Endothelial cell of umbilical vein (primary cell): ENCODE measurements around the gene HS3ST3A1. TPM values are rescaled to one million over a fixed set of nuclear protein-coding genes. Genes with fewer than 3 reads are reported as not detected.

Experiments
- BruUV-seq: library from RNA; stranded (reverse); fragments of 400-500 nt; replicated peaks from 2 replicates; lab custom pipeline; 2021; lab: Mats Ljungman, UMichigan
- CTCF ChIA-PET: fragments of 300-600, 350-600 bp; sonication (Branson Sonifier 250); formaldehyde crosslinking; loops from one replicate; lab custom pipeline; 2021; ENCODE audit warnings: antibody characterized with exemption, inconsistent platforms; lab: Charles Lee
- POLR2A ChIA-PET: fragments of 300-600, 350-600 bp; sonication (Branson Sonifier 250); formaldehyde crosslinking; loops from one replicate; lab custom pipeline; 2021; ENCODE audit warnings: antibody characterized with exemption, inconsistent platforms; lab: Charles Lee
- DNase-seq: peaks from one replicate; pipeline ENCODE4 v3.0.0-alpha.2; 2011; ENCODE audit warnings: low read depth, low spot score
- FAIRE-seq: peaks from 2 replicates; lab custom pipeline; 2011; peaks lifted over from hg19 to GRCh38; lab: Jason Lieb, UNC
- H2AFZ ChIP-seq: 2 replicates; pipeline ENCODE4 v1.6.0; 2012; ENCODE audit warnings: low read depth, low read length, control low read depth, inconsistent platforms
- H3K27ac ChIP-seq: 2 replicates; pipeline ENCODE4 v1.5.1; 2011; ENCODE audit warnings: low read depth, mild to moderate bottlenecking, control low read depth, low read length, moderate library complexity; ENCODE audit not compliant: insufficient read depth
- H3K27me3 ChIP-seq, 2 experiments: 2 replicates each; pipeline versions ENCODE4 v1.6.0 to v1.6.1; 2011; ENCODE audit warnings: low read length in 2 of 2, mixed read lengths in 1 of 2; ENCODE audit not compliant: control insufficient read depth in 2 of 2, insufficient read depth in 2 of 2
- H3K36me3 ChIP-seq, 2 experiments: 2 replicates in 1 of 2; 3 replicates in 1 of 2; pipeline ENCODE4 v1.5.1; 2011; ENCODE audit warnings: low read length in 2 of 2, mild to moderate bottlenecking in 1 of 2, moderate library complexity in 1 of 2; ENCODE audit not compliant: control insufficient read depth in 2 of 2, insufficient read depth in 2 of 2; ENCODE audit errors: extremely low read depth in 1 of 2
- H3K4me1 ChIP-seq: 3 replicates; pipeline ENCODE4 v1.5.1; 2011; ENCODE audit warnings: mild to moderate bottlenecking, low read length; ENCODE audit not compliant: control insufficient read depth, insufficient read depth; ENCODE audit errors: extremely low read depth
- H3K4me2 ChIP-seq: 2 replicates; pipeline ENCODE4 v1.6.1; 2011; ENCODE audit warnings: low read length, control low read depth, mixed read lengths; ENCODE audit not compliant: insufficient read depth
- H3K4me3 ChIP-seq, 3 experiments: fragments of 200-600 bp in 1 of 3; sonication (generic), shearing (Covaris generic) in 1 of 3; replicated peaks in 1 of 3; 2 replicates each; pipeline ENCODE4 v1.5.1; 2011 to 2016; ENCODE audit warnings: control low read depth in 3 of 3, low read length in 3 of 3, mild to moderate bottlenecking in 2 of 3, inconsistent platforms in 1 of 3, low read depth in 1 of 3, moderate library complexity in 1 of 3; ENCODE audit not compliant: insufficient read depth in 1 of 3
- H3K79me2 ChIP-seq: 2 replicates; pipeline ENCODE4 v1.6.0; 2012; ENCODE audit warnings: low read length, inconsistent platforms; ENCODE audit not compliant: control insufficient read depth, insufficient read depth
- H3K9ac ChIP-seq: replicated peaks from 2 replicates; pipeline ENCODE3; 2011; ENCODE audit warnings: low read length, control low read depth; ENCODE audit not compliant: insufficient read depth; ENCODE audit errors: extremely low read depth
- H3K9me1 ChIP-seq: replicated peaks from 3 replicates; pipeline ENCODE4 v1.6.0; 2011; ENCODE audit warnings: mild to moderate bottlenecking, low read length; ENCODE audit not compliant: control insufficient read depth, insufficient read depth; ENCODE audit errors: extremely low read depth
- H3K9me3 ChIP-seq: replicated peaks from 2 replicates; pipeline ENCODE4 v1.5.1; 2012; ENCODE audit warnings: low read length, inconsistent platforms; ENCODE audit not compliant: control insufficient read depth, insufficient read depth
- H4K20me1 ChIP-seq: replicated peaks from 2 replicates; pipeline ENCODE3; 2011; ENCODE audit warnings: mild to moderate bottlenecking, low read length; ENCODE audit not compliant: control insufficient read depth, insufficient read depth; ENCODE audit errors: extremely low read depth
- EZH2 ChIP-seq: IDR thresholded peaks from 2 replicates; pipeline ENCODE4 v1.6.1; 2012; ENCODE audit warnings: borderline replicate concordance, low read depth, mild to moderate bottlenecking, moderate library complexity, low read length, inconsistent platforms; ENCODE audit not compliant: severe bottlenecking
- FOS ChIP-seq: IDR thresholded peaks from 2 replicates; pipeline ENCODE4 v1.6.1; 2011; ENCODE audit warnings: mild to moderate bottlenecking, low read length, moderate library complexity, borderline replicate concordance; ENCODE audit not compliant: insufficient read depth
- GATA2 ChIP-seq: IDR thresholded peaks from 2 replicates; pipeline ENCODE4 v1.7.0; 2011; ENCODE audit warnings: low read depth, mild to moderate bottlenecking, moderate library complexity, mixed read lengths, low read length; ENCODE audit not compliant: insufficient read length, insufficient read depth
- JUN ChIP-seq: IDR thresholded peaks from 2 replicates; pipeline ENCODE4 v1.6.1; 2011; ENCODE audit warnings: borderline replicate concordance, low read depth; ENCODE audit not compliant: insufficient read length, insufficient read depth
- MYC ChIP-seq: IDR thresholded peaks from one replicate; pipeline ENCODE4 v1.6.1; 2011; ENCODE audit warnings: mild to moderate bottlenecking, low read depth, low read length
- POLR2A ChIP-seq: IDR thresholded peaks from 2 replicates; pipeline ENCODE4 v1.6.1; 2012; ENCODE audit warnings: low read depth, mild to moderate bottlenecking, control low read depth, low read length
- POLR2AphosphoS5 ChIP-seq: IDR thresholded peaks from 2 replicates; pipeline ENCODE4 v1.6.1; 2012; ENCODE audit warnings: low read depth, mild to moderate bottlenecking, control low read depth, low read length, moderate library complexity; ENCODE audit not compliant: insufficient read depth
- dilution Hi-C: fragments of 300-500 bp; cut with MboI; formaldehyde crosslinking; loops from one replicate; pipeline ENCODE4 v1.15.0; 2019; ENCODE audit warnings: low sequenced_read_pairs; ENCODE audit not compliant: extremely low pct_ligation_motif_present
- intact Hi-C: fragments of 100-400 bp; cut with micrococcal nuclease; formaldehyde crosslinking; loops from one replicate; pipeline ENCODE4 v1.10.0; 2022
- polyA plus RNA-seq, 4 experiments: library from polyadenylated mRNA; depleted of rRNA in 3 of 4; stranded (reverse) in 3 of 4; unstranded in 1 of 4; fragments of >200 nt; gene quantifications; 2 replicates each; pipeline versions ENCODE4 v1.2.1 to v1.2.3, GENCODE V29; 2011 to 2012; ENCODE audit warnings: missing spikeins in 1 of 4
- total RNA-seq: library from RNA; stranded (reverse); gene quantifications from 2 replicates; pipeline ENCODE4 v1.2.3, GENCODE V29; 2021
- TF ChIP-seq, protein P1 (sequence below): IDR thresholded peaks from 2 replicates; pipeline ENCODE4 v1.6.1; 2011; ENCODE audit not compliant: insufficient read depth, insufficient read length
- TF ChIP-seq, protein P2 (sequence below), 2 donors: IDR thresholded peaks; 1 replicate in 1 of 2; 2 replicates in 1 of 2; pipeline ENCODE4 v1.5.1; 2011; ENCODE audit warnings: low read length in 2 of 2, mild to moderate bottlenecking in 2 of 2, moderate library complexity in 2 of 2, control low read depth in 1 of 2, inconsistent platforms in 1 of 2, low read depth in 1 of 2; ENCODE audit not compliant: insufficient read depth in 1 of 2; ENCODE audit errors: extremely low read depth in 1 of 2

The HS3ST3A1 gene
- total and polyA plus RNA-seq, 2 donors (not counting 3 experiments of a cell fraction or from before 2014, with no cell fraction given) = not detected

- H3K4me2 ChIP-seq = no peak overlapping the region
- H3K9me1 ChIP-seq = no peaks in the 10 kb centered on the region
- TF ChIP-seq POLR2AphosphoS5 = no peak
- TF ChIP-seq, protein P1, sequence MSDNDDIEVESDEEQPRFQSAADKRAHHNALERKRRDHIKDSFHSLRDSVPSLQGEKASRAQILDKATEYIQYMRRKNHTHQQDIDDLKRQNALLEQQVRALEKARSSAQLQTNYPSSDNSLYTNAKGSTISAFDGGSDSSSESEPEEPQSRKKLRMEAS = no peak
- no peak for TF ChIP-seq FOS
- TF ChIP-seq GATA2 = no peak
- TF ChIP-seq, protein P2, sequence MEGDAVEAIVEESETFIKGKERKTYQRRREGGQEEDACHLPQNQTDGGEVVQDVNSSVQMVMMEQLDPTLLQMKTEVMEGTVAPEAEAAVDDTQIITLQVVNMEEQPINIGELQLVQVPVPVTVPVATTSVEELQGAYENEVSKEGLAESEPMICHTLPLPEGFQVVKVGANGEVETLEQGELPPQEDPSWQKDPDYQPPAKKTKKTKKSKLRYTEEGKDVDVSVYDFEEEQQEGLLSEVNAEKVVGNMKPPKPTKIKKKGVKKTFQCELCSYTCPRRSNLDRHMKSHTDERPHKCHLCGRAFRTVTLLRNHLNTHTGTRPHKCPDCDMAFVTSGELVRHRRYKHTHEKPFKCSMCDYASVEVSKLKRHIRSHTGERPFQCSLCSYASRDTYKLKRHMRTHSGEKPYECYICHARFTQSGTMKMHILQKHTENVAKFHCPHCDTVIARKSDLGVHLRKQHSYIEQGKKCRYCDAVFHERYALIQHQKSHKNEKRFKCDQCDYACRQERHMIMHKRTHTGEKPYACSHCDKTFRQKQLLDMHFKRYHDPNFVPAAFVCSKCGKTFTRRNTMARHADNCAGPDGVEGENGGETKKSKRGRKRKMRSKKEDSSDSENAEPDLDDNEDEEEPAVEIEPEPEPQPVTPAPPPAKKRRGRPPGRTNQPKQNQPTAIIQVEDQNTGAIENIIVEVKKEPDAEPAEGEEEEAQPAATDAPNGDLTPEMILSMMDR (IDR thresholded peaks at IDR 0.05; ENCODE audit: extremely low read depth in 1 of 2, insufficient read depth in 1 of 2, low read depth in 1 of 2, low read length in 2 of 2) = no peak
- no peak for TF ChIP-seq JUN
- no peak for TF ChIP-seq EZH2
- TF ChIP-seq MYC = no peak
- no peak for TF ChIP-seq POLR2A
- CTCF ChIA-PET = no interaction called here
- intact Hi-C loops = no loop called here
- H4K20me1 ChIP-seq = no peaks in the 10 kb centered on the region
- H3K9me3 ChIP-seq = peaks cover 4% of the 10 kb centered on the region
- no peak overlapping the region for H3K27ac ChIP-seq
- POLR2A ChIA-PET = no interaction called here
- DNase-seq (no peak), FAIRE-seq (no peak)
- dilution Hi-C loops = no loop called here
- H3K4me1 ChIP-seq = no peaks in the 10 kb centered on the region
- no peaks in the 10 kb centered on the region for H3K27me3 ChIP-seq
- H2AFZ ChIP-seq = no peak overlapping the region
- H3K36me3 ChIP-seq = no peaks in the 10 kb centered on the region
- H3K79me2 ChIP-seq = no peaks in the 10 kb centered on the region
- H3K9ac ChIP-seq = no peak overlapping the region
- H3K4me3 ChIP-seq = no peak overlapping the region
- BruUV-seq = no TSS peak
Measured at GRCh38 chr17:13477180-13477611, 124.5 kb downstream of the HS3ST3A1 start.
